ENCODE measurements around the gene THADA.

THADA gene

GRCh38 chr2:43311276-43311675, 284.6 kb downstream of the THADA start:
- H3K4me3 ChIP-seq (ENCODE audit: low read depth, low read length): no peak overlapping the region
- DNase-seq (ENCODE audit: low read depth): peak; percentile 96
- TF ChIP-seq CTCF (conservative IDR thresholded peaks at IDR 0.05; ENCODE audit: low read depth, low read length): no peak

- no peak for TF ChIP-seq CTCF (conservative IDR thresholded peaks at IDR 0.05; ENCODE audit: low read depth, low read length)
- H3K4me3 ChIP-seq (ENCODE audit: low read depth, low read length): no peak overlapping the region
- no peak for DNase-seq (ENCODE audit: low read depth)
Measured at GRCh38 chr2:43309935-43310334, 285.9 kb downstream of the THADA start.

- no peak for TF ChIP-seq CTCF (conservative IDR thresholded peaks at IDR 0.05; ENCODE audit: low read depth, low read length)
- DNase-seq (ENCODE audit: low read depth): no peak
- no peak overlapping the region for H3K4me3 ChIP-seq (ENCODE audit: low read depth, low read length)
Measured at GRCh38 chr2:43307973-43308372, 287.9 kb downstream of the THADA start.

GRCh38 chr2:43307046-43307445, 288.8 kb downstream of the THADA start:
- DNase-seq (ENCODE audit: low read depth): no peak
- TF ChIP-seq CTCF (conservative IDR thresholded peaks at IDR 0.05; ENCODE audit: low read depth, low read length): no peak
- H3K4me3 ChIP-seq (ENCODE audit: low read depth, low read length): no peak overlapping the region

GRCh38 chr2:43306197-43306596, 289.6 kb downstream of the THADA start:
- H3K4me3 ChIP-seq (ENCODE audit: low read depth, low read length): no peak overlapping the region
- no peak for TF ChIP-seq CTCF (conservative IDR thresholded peaks at IDR 0.05; ENCODE audit: low read depth, low read length)
- DNase-seq (ENCODE audit: low read depth): no peak

- H3K4me3 ChIP-seq (ENCODE audit: low read depth, low read length): no peak overlapping the region
- DNase-seq (ENCODE audit: low read depth): peak; percentile 42
- TF ChIP-seq CTCF (conservative IDR thresholded peaks at IDR 0.05; ENCODE audit: low read depth, low read length): no peak
Measured at GRCh38 chr2:43305517-43305916, 290.3 kb downstream of the THADA start.

- TF ChIP-seq CTCF (conservative IDR thresholded peaks at IDR 0.05; ENCODE audit: low read depth, low read length): no peak
- no peak overlapping the region for H3K4me3 ChIP-seq (ENCODE audit: low read depth, low read length)
- DNase-seq (ENCODE audit: low read depth): peak; percentile 76
Measured at GRCh38 chr2:43305012-43305411, 290.8 kb downstream of the THADA start.
